GM20000 (cell line): ENCODE measurements around the gene FN3K.
A peak's percentile ranks its signal among the peaks of the same experiment; 100 is the strongest.
"Not testable (repeated sequence)": the region's sequence is repeated elsewhere in the genome, so short reads cannot be mapped to it uniquely, and the experiment has no call there.

Experiments
- DNase-seq: peaks from one replicate; pipeline ENCODE4 v3.0.0; 2012; ENCODE audit warnings: low spot score
- TF ChIP-seq, protein P1 (sequence below): IDR thresholded peaks from 2 replicates; pipeline ENCODE4 v1.5.1; 2012; ENCODE audit warnings: mild to moderate bottlenecking, control low read depth; ENCODE audit errors: extremely low read depth, missing control alignments

FN3K gene

GRCh38 chr17:82743344-82744219 is 8.2 kb downstream of the FN3K start:
- no peak for DNase-seq
- TF ChIP-seq, protein P1, sequence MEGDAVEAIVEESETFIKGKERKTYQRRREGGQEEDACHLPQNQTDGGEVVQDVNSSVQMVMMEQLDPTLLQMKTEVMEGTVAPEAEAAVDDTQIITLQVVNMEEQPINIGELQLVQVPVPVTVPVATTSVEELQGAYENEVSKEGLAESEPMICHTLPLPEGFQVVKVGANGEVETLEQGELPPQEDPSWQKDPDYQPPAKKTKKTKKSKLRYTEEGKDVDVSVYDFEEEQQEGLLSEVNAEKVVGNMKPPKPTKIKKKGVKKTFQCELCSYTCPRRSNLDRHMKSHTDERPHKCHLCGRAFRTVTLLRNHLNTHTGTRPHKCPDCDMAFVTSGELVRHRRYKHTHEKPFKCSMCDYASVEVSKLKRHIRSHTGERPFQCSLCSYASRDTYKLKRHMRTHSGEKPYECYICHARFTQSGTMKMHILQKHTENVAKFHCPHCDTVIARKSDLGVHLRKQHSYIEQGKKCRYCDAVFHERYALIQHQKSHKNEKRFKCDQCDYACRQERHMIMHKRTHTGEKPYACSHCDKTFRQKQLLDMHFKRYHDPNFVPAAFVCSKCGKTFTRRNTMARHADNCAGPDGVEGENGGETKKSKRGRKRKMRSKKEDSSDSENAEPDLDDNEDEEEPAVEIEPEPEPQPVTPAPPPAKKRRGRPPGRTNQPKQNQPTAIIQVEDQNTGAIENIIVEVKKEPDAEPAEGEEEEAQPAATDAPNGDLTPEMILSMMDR = no peak

- not testable (repeated sequence) for DNase-seq
These were observed 9.3 kb downstream of the FN3K start for GRCh38 chr17:82744736-82745135.

GRCh38 chr17:82745524-82745923 is 10.1 kb downstream of the FN3K start:
- TF ChIP-seq, protein P1 = no peak

GRCh38 chr17:82748756-82749155 is 13.3 kb downstream of the FN3K start:
- TF ChIP-seq, protein P1 = no peak
- no peak for DNase-seq

More at GRCh38 chr17:82745524-82745923, 10.1 kb downstream of the FN3K start:
- DNase-seq = no peak

- TF ChIP-seq, protein P1 = no peak
- no peak for DNase-seq
These were observed 15.0 kb downstream of the FN3K start for GRCh38 chr17:82750241-82750908.

- TF ChIP-seq, protein P1 = no peak
- DNase-seq = no peak
These were observed 15.8 kb downstream of the FN3K start for GRCh38 chr17:82751171-82751570.

GRCh38 chr17:82751571-82752370 is 16.4 kb downstream of the FN3K start, which contains the start of gene TBCD:
TBCD (plus strand) TSS chr17:82752065; CDS start chr17:82752194, 129 bp downstream.
- DNase-seq = peak; percentile 100
- TF ChIP-seq, protein P1 = no peak
